ENCODE measurements around the gene RTN4R. TPM values are rescaled to one million over a fixed set of nuclear protein-coding genes. Genes with fewer than 3 reads are reported as not detected.
A peak's percentile ranks its signal among the peaks of the same experiment; 100 is the strongest.

RTN4R gene
- total and polyA plus RNA-seq, 9 of the 15 experiments (the other 6 are each of a cell fraction or from before 2014, with no cell fraction given) = 0.04 to 2.8 (median 1.4) TPM; not detected in 3

- TF ChIP-seq ZNF398 (CRISPR knock-in tag; IDR thresholded peaks at IDR 0.05) (no peak), RBM15 (IDR thresholded peaks at IDR 0.05; ENCODE audit: insufficient read depth, low read length) (no peak), ZEB2 (IDR thresholded peaks at IDR 0.05) (no peak), NFYB (IDR thresholded peaks at IDR 0.05; ENCODE audit: extremely low read depth, insufficient read length) (no peak), HMGXB4 (CRISPR knock-in tag; IDR thresholded peaks at IDR 0.05) (no peak), ZNF778 (CRISPR knock-in tag; IDR thresholded peaks at IDR 0.05) (no peak), ZNF277 (CRISPR knock-in tag; IDR thresholded peaks at IDR 0.05; ENCODE audit: borderline replicate concordance) (0 out of 2 replicates have a peak, but pooled peaks have one; percentile 79), EP300 (IDR thresholded peaks at IDR 0.05; ENCODE audit: low read length) (no peak), TRIM24 (IDR thresholded peaks at IDR 0.05) (no peak), NFE2L1 (tag; IDR thresholded peaks at IDR 0.05; ENCODE audit: borderline replicate concordance, low read depth) (no peak), POLR3A (IDR thresholded peaks at IDR 0.05; ENCODE audit: borderline replicate concordance, extremely low read depth, insufficient read depth, insufficient read length) (no peak), CHCHD3 (CRISPR knock-in tag; IDR thresholded peaks at IDR 0.05) (no peak), TEAD2 (tag; IDR thresholded peaks at IDR 0.05) (no peak), SIX5 (IDR thresholded peaks at IDR 0.05; ENCODE audit: borderline replicate concordance in 1 of 2, insufficient read depth in 1 of 2, low read depth in 1 of 2, low read length in 2 of 2) (0 out of 4 replicates have a peak, but pooled peaks of 1 of the 2 experiments have one; percentile 3), ZNF41 (CRISPR knock-in tag; conservative IDR thresholded peaks at IDR 0.05) (no peak), NFRKB (IDR thresholded peaks at IDR 0.05; ENCODE audit: low read depth) (no peak), EGR1 (conservative IDR thresholded peaks at IDR 0.05) (peak; percentile 68), ZBTB12 (CRISPR knock-in tag; IDR thresholded peaks at IDR 0.05) (no peak), TCF15 (CRISPR knock-in tag; IDR thresholded peaks at IDR 0.05) (no peak), HMBOX1 (IDR thresholded peaks at IDR 0.05) (no peak)
Observed at GRCh38 chr22:20298803-20299745, 31.0 kb upstream of the RTN4R start (continued).

Data from K562 (cell line).